GM18858 (cell line): ENCODE results near the gene MTHFD1L.
"Not testable (repeated sequence)": the region's sequence is repeated elsewhere in the genome, so short reads cannot be mapped to it uniquely, and the experiment has no call there.

Experiments used
- ATAC-seq: cut with Tn5 transposase; IDR thresholded peaks from one replicate; pipeline ENCODE4 v1.9.1; 2021; ENCODE audit not compliant: unreplicated experiment

The MTHFD1L gene

GRCh38 chr6:150865406-150866146 is at the start of gene MTHFD1L:
MTHFD1L (plus strand) TSS chr6:150865702; CDS start chr6:150865823, 121 bp downstream.
- peak; percentile 82 for ATAC-seq

- ATAC-seq: not testable (repeated sequence)
Observed at GRCh38 chr6:150816554-150816953, 48.9 kb upstream of the MTHFD1L start.

GRCh38 chr6:150822932-150823331 is 42.6 kb upstream of the MTHFD1L start:
- ATAC-seq: no peak

- ATAC-seq: no peak
Observed at GRCh38 chr6:150826788-150827187, 38.7 kb upstream of the MTHFD1L start.

GRCh38 chr6:150828107-150828506 is 37.4 kb upstream of the MTHFD1L start:
- ATAC-seq: not testable (repeated sequence)

- ATAC-seq: no peak
Observed at GRCh38 chr6:150830439-150831165, 34.9 kb upstream of the MTHFD1L start.

GRCh38 chr6:150831577-150831976 is 33.9 kb upstream of the MTHFD1L start:
- ATAC-seq: no peak

GRCh38 chr6:150835620-150836019 is 29.9 kb upstream of the MTHFD1L start:
- no peak for ATAC-seq

- ATAC-seq: no peak
Observed at GRCh38 chr6:150840185-150840584, 25.3 kb upstream of the MTHFD1L start.

- ATAC-seq: no peak
Observed at GRCh38 chr6:150841189-150841588, 24.3 kb upstream of the MTHFD1L start.

GRCh38 chr6:150841697-150842096 is 23.8 kb upstream of the MTHFD1L start:
- no peak for ATAC-seq

- no peak for ATAC-seq
Observed at GRCh38 chr6:150844371-150844770, 21.1 kb upstream of the MTHFD1L start.

GRCh38 chr6:150846641-150847040 is 18.9 kb upstream of the MTHFD1L start:
- ATAC-seq: no peak

GRCh38 chr6:150848400-150848799 is 17.1 kb upstream of the MTHFD1L start:
- ATAC-seq: no peak

GRCh38 chr6:150854392-150854791 is 11.1 kb upstream of the MTHFD1L start:
- ATAC-seq: not testable (repeated sequence)

GRCh38 chr6:150855171-150855570 is 10.3 kb upstream of the MTHFD1L start:
- not testable (repeated sequence) for ATAC-seq

- no peak for ATAC-seq
Observed at GRCh38 chr6:150857062-150857944, 8.2 kb upstream of the MTHFD1L start.

GRCh38 chr6:150857945-150858308 is 7.6 kb upstream of the MTHFD1L start:
- ATAC-seq: no peak

- not testable (repeated sequence) for ATAC-seq
Observed at GRCh38 chr6:150861448-150862168, 3.9 kb upstream of the MTHFD1L start.

GRCh38 chr6:150863213-150863928 is 2.1 kb upstream of the MTHFD1L start:
- ATAC-seq: no peak
